K562 (cell line): ENCODE data around the gene NEURL1. TPM values are rescaled to one million over a fixed set of nuclear protein-coding genes. Genes with fewer than 3 reads are reported as not detected.
A peak's percentile ranks its signal among the peaks of the same experiment; 100 is the strongest.

ENCODE experiments used
- ARID1B ChIP-seq: fragments of 450-650 bp; IDR thresholded peaks from 2 replicates; pipeline ENCODE4 v1.6.1; 2016; ENCODE audit warnings: antibody characterized with exemption, mild to moderate bottlenecking, inconsistent platforms
- ARID4B ChIP-seq: sonication (generic); formaldehyde crosslinking; IDR thresholded peaks from 2 replicates; pipeline ENCODE4 v1.8.0; 2022; ENCODE audit warnings: mild to moderate bottlenecking, missing genetic modification reagents
- CAMTA2 ChIP-seq: fragments of 250-450 bp; sonication (Bioruptor Pico); conservative IDR thresholded peaks from 2 replicates; pipeline ENCODE4 v1.5.1; 2022
- CBFA2T3 ChIP-seq: fragments of 450-650 bp; IDR thresholded peaks from 2 replicates; pipeline ENCODE4 v1.6.1; 2017
- CREM ChIP-seq: IDR thresholded peaks from 2 replicates; pipeline ENCODE4 v1.6.1; 2014; ENCODE audit warnings: antibody characterized with exemption, low read depth
- DPF2 ChIP-seq: fragments of 450-650 bp; IDR thresholded peaks from 2 replicates; pipeline ENCODE4 v1.6.1; 2016
- GABPB1 ChIP-seq: sonication (generic); formaldehyde crosslinking; IDR thresholded peaks from 2 replicates; pipeline ENCODE4 v1.8.0; 2022; ENCODE audit warnings: mild to moderate bottlenecking, missing genetic modification reagents
- MAFK ChIP-seq: IDR thresholded peaks from 2 replicates; pipeline ENCODE4 v1.6.1; 2011; ENCODE audit warnings: low read length, improper control_type of control experiment
- MEF2D ChIP-seq: conservative IDR thresholded peaks from 2 replicates; pipeline ENCODE4 v1.6.1; 2016; ENCODE audit warnings: low read depth, missing genetic modification characterization, missing compliant biosample characterization
- MEIS2 ChIP-seq: fragments of 450-650 bp; IDR thresholded peaks from 2 replicates; pipeline ENCODE4 v1.6.1; 2014; ENCODE audit warnings: mild to moderate bottlenecking; ENCODE audit not compliant: partially characterized antibody
- MLLT1 ChIP-seq, 2 experiments: fragments of 450-650 bp; IDR thresholded peaks; 2 replicates each; pipeline ENCODE4 v1.6.1; 2016
- PBX2 ChIP-seq, 2 experiments: IDR thresholded peaks in 1 of 2; conservative IDR thresholded peaks in 1 of 2; 2 replicates each; pipeline ENCODE4 v1.6.1; 2016; ENCODE audit warnings: low read depth in 2 of 2, mild to moderate bottlenecking in 1 of 2, missing compliant biosample characterization in 1 of 2, missing genetic modification characterization in 1 of 2, moderate library complexity in 1 of 2
- TCFL5 ChIP-seq: fragments of 250-450 bp; sonication (Bioruptor Pico); conservative IDR thresholded peaks from 2 replicates; pipeline ENCODE4 v1.6.1; 2021; ENCODE audit warnings: mild to moderate bottlenecking, moderate library complexity, matching md5 sums
- THRB ChIP-seq: fragments of 450-650 bp; formaldehyde crosslinking; conservative IDR thresholded peaks from 2 replicates; pipeline ENCODE4 v1.4.0; 2022; ENCODE audit warnings: mild to moderate bottlenecking, missing genetic modification characterization
- ZBTB26 ChIP-seq: fragments of 450-650 bp; formaldehyde crosslinking; IDR thresholded peaks from 2 replicates; pipeline ENCODE4 v1.4.0; 2022; ENCODE audit warnings: missing genetic modification characterization
- ZNF174 ChIP-seq: fragments of 250-450 bp; sonication (Bioruptor Pico); IDR thresholded peaks from 2 replicates; pipeline ENCODE4 v1.4.0; 2020; ENCODE audit warnings: mild to moderate bottlenecking
- ZNF431 ChIP-seq: sonication (generic); formaldehyde crosslinking; IDR thresholded peaks from 2 replicates; pipeline ENCODE4 v1.8.0; 2022; ENCODE audit warnings: mild to moderate bottlenecking, missing genetic modification reagents
- ZNF507 ChIP-seq: conservative IDR thresholded peaks from 2 replicates; pipeline ENCODE4 v1.6.1; 2017; ENCODE audit warnings: missing genetic modification characterization, missing compliant biosample characterization
- polyA plus RNA-seq, 8 experiments: library from polyadenylated mRNA; depleted of rRNA in 4 of 8; stranded (reverse) in 5 of 8; unstranded in 3 of 8; fragments of >200 nt; fragmentation: Nextera tagmentation in 2 of 8; fragmentation: Illumina TruSeq in 1 of 8; extraction: Ambion mirVana in 2 of 8; extraction: Trizol in 1 of 8; gene quantifications; 2 replicates each; pipeline versions ENCODE4 v1.2.1 to v1.2.3, GENCODE V29; 2011 to 2014; ENCODE audit warnings: inconsistent platforms in 1 of 8, missing spikeins in 1 of 8
- total RNA-seq, 7 experiments: library from RNA; depleted of rRNA in 6 of 7; stranded (reverse); fragments of >200 nt in 6 of 7; fragmentation: Illumina TruSeq in 2 of 7; extraction: Trizol in 2 of 7; gene quantifications; 2 replicates each; pipeline versions ENCODE4 v1.2.1 to v1.2.3, GENCODE V29; 2011 to 2021; ENCODE audit warnings: low replicate concordance in 1 of 7

NEURL1 gene
- total and polyA plus RNA-seq, 9 of the 15 experiments (the other 6 are each of a cell fraction or from before 2014, with no cell fraction given) = 0.01 to 0.45 (median 0.16) TPM; not detected in 5

GRCh38 chr10:103504181-103504783 lies 10.8 kb downstream of the NEURL1 start (continued):
- TF ChIP-seq MLLT1 (IDR thresholded peaks at IDR 0.05) (peak in 1 of 2 experiments; percentile 96; a peak in 2 of 4 replicates), CREM (peak; percentile 67), ZNF431 (CRISPR knock-in tag) (no peak), DPF2 (peak; percentile 89), MEIS2 (peak; percentile 97), ZBTB26 (CRISPR knock-in tag) (no peak), ZNF507 (no peak), GABPB1 (CRISPR knock-in tag) (no peak), ZNF174 (CRISPR knock-in tag) (no peak), THRB (no peak), MEF2D (tag) (no peak; the same call in 1 of the 2 replicates), CAMTA2 (CRISPR knock-in tag) (no peak), CBFA2T3 (peak; percentile 89), ARID1B (peak; percentile 90), PBX2 (CRISPR knock-in tag; IDR thresholded peaks at IDR 0.05; ENCODE audit: low read depth) (no peak), PBX2 (tag; conservative IDR thresholded peaks at IDR 0.05; ENCODE audit: low read depth) (peak; percentile 86), ARID4B (no peak), MAFK (0 out of 2 replicates have a peak, but pooled peaks have one; percentile 24), TCFL5 (CRISPR knock-in tag) (no peak)
